ENCODE data around the gene CCDC170. TPM values are rescaled to one million over a fixed set of nuclear protein-coding genes. Genes with fewer than 3 reads are reported as not detected.
A peak's percentile ranks its signal among the peaks of the same experiment; 100 is the strongest.

CCDC170 gene
- total RNA-seq, 4 donors from 2014 or later = 1.5 to 6.2 (median 5.2) TPM; not detected in 1

- intact Hi-C loops (cut with DNase I; ENCODE audit: low total_unique reads) = loop anchor here (5.0 to 10.0 kb wide), 2 partner anchors 504 to 591 kb away; no protein-coding TSS in a partner anchor
- Histone ChIP-seq H3K27ac (no peak overlapping the region), H3K9me3 (no peaks in the 10 kb centered on the region), H3K4me3 (no peak overlapping the region), H3K27me3 (no peaks in the 10 kb centered on the region), H3K4me1 (peaks cover 0 to 7% (median 0%) of the 10 kb centered on the region in 4 donors), H3K36me3 (no peaks in the 10 kb centered on the region)
- DNase-seq = no peak
- TF ChIP-seq, protein P1, sequence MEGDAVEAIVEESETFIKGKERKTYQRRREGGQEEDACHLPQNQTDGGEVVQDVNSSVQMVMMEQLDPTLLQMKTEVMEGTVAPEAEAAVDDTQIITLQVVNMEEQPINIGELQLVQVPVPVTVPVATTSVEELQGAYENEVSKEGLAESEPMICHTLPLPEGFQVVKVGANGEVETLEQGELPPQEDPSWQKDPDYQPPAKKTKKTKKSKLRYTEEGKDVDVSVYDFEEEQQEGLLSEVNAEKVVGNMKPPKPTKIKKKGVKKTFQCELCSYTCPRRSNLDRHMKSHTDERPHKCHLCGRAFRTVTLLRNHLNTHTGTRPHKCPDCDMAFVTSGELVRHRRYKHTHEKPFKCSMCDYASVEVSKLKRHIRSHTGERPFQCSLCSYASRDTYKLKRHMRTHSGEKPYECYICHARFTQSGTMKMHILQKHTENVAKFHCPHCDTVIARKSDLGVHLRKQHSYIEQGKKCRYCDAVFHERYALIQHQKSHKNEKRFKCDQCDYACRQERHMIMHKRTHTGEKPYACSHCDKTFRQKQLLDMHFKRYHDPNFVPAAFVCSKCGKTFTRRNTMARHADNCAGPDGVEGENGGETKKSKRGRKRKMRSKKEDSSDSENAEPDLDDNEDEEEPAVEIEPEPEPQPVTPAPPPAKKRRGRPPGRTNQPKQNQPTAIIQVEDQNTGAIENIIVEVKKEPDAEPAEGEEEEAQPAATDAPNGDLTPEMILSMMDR (IDR thresholded peaks at IDR 0.05) = no peak
- TF ChIP-seq EP300 (IDR thresholded peaks at IDR 0.05; ENCODE audit: low read depth) (no peak), POLR2AphosphoS5 (IDR thresholded peaks at IDR 0.05) (no peak), POLR2A (IDR thresholded peaks at IDR 0.05) (no peak)
- WGBS, 2 donors (ENCODE audit: low coverage in 1 of 2) = 90 to 96% methylated on average over 4 to 6 of the region's 6 CpGs
- in situ Hi-C loops (cut with MboI; ENCODE audit: low pct_ligation_motif_present in 1 of 4, low pct_unique_long_range_greater_than_20kb in 1 of 4, low sequenced_read_pairs in 3 of 4) = no loop called here
Measured at GRCh38 chr6:151478670-151479069, 15.1 kb upstream of the CCDC170 start.

- no peaks in the 10 kb centered on the region for H3K27me3 ChIP-seq
- no peaks in the 10 kb centered on the region for H3K9me3 ChIP-seq
- in situ Hi-C loops (cut with MboI; ENCODE audit: low pct_ligation_motif_present in 1 of 4, low pct_unique_long_range_greater_than_20kb in 1 of 4, low sequenced_read_pairs in 3 of 4) = no loop called here
- H3K4me3 ChIP-seq = no peak overlapping the region
- DNase-seq = no peak
- peak overlapping the region in 2 of 4 donors; percentile 9 to 46 for H3K27ac ChIP-seq
- intact Hi-C loops (cut with DNase I; ENCODE audit: low total_unique reads) = loop anchor here (5.0 kb wide), 1 partner anchor 1374 kb away; no protein-coding TSS in a partner anchor
- H3K36me3 ChIP-seq = no peaks in the 10 kb centered on the region
- TF ChIP-seq POLR2AphosphoS5 (IDR thresholded peaks at IDR 0.05) (no peak), EP300 (IDR thresholded peaks at IDR 0.05; ENCODE audit: low read depth) (no peak), POLR2A (IDR thresholded peaks at IDR 0.05) (no peak)
- TF ChIP-seq, protein P1 (IDR thresholded peaks at IDR 0.05) = no peak
- peaks cover 0 to 7% (median 0%) of the 10 kb centered on the region in 4 donors for H3K4me1 ChIP-seq
Measured at GRCh38 chr6:151481786-151482185, 12.0 kb upstream of the CCDC170 start.

GRCh38 chr6:151482290-151482689, 11.5 kb upstream of the CCDC170 start:
- intact Hi-C loops (cut with DNase I; ENCODE audit: low total_unique reads) = loop anchor here (5.0 kb wide), 1 partner anchor 1375 kb away; no protein-coding TSS in a partner anchor
- 30 to 43% methylated on average over 5 of the region's 5 CpGs for WGBS, 2 donors (ENCODE audit: low coverage in 1 of 2)
- no peaks in the 10 kb centered on the region for H3K9me3 ChIP-seq
- peaks cover 0 to 7% (median 0%) of the 10 kb centered on the region in 4 donors for H3K4me1 ChIP-seq
- H3K36me3 ChIP-seq = no peaks in the 10 kb centered on the region
- H3K4me3 ChIP-seq = no peak overlapping the region
- in situ Hi-C loops (cut with MboI; ENCODE audit: low pct_ligation_motif_present in 1 of 4, low pct_unique_long_range_greater_than_20kb in 1 of 4, low sequenced_read_pairs in 3 of 4) = no loop called here
- TF ChIP-seq POLR2AphosphoS5 (IDR thresholded peaks at IDR 0.05) (no peak), POLR2A (IDR thresholded peaks at IDR 0.05) (no peak), EP300 (IDR thresholded peaks at IDR 0.05; ENCODE audit: low read depth) (no peak)
- TF ChIP-seq, protein P1 (IDR thresholded peaks at IDR 0.05) = no peak
- no peaks in the 10 kb centered on the region for H3K27me3 ChIP-seq
- DNase-seq = no peak
- H3K27ac ChIP-seq = peak overlapping the region; percentile 13 to 46 (median 36)

DNA sequence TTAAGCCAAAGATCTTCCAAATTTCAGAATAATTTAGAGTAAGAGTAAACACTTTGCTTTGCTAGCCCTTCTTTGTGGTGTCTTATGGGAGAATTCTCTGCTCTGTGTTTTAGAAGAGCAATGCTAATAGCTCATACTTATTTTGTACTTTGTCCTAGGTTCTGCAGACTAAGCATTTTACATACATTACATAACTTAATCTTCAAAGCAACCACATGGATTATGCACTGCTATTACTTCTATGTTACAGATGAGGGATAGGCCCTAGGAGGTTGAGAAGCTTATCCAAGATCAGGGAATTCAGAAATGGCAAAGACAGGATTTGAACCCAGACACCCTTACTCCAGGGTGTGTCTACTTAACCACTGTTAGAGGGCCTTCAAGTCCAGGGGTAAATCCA, 9.8 kb upstream of the CCDC170 start:
- no peaks in the 10 kb centered on the region for H3K9me3 ChIP-seq
- in situ Hi-C loops (cut with MboI; ENCODE audit: low pct_ligation_motif_present in 1 of 4, low pct_unique_long_range_greater_than_20kb in 1 of 4, low sequenced_read_pairs in 3 of 4) = no loop called here
- intact Hi-C loops (cut with DNase I; ENCODE audit: low total_unique reads) = loop anchor here (5.0 kb wide), 1 partner anchor 1377 kb away; no protein-coding TSS in a partner anchor
- H3K4me1 ChIP-seq = peaks cover 0 to 7% (median 0%) of the 10 kb centered on the region in 4 donors
- no peak for DNase-seq
- TF ChIP-seq, protein P1 (IDR thresholded peaks at IDR 0.05) = no peak
- TF ChIP-seq POLR2A (IDR thresholded peaks at IDR 0.05) = no peak
- no peak for TF ChIP-seq EP300 (IDR thresholded peaks at IDR 0.05; ENCODE audit: low read depth)
- no peak for TF ChIP-seq POLR2AphosphoS5 (IDR thresholded peaks at IDR 0.05)
- H3K4me3 ChIP-seq = no peak overlapping the region
- no peaks in the 10 kb centered on the region for H3K27me3 ChIP-seq
- H3K36me3 ChIP-seq = no peaks in the 10 kb centered on the region
- no peak overlapping the region for H3K27ac ChIP-seq
